DMS153 treated with DMSO at 0.1 percent for 48 hours (cell line): ENCODE results near the gene COX6A1.
A peak's percentile ranks its signal among the peaks of the same experiment; 100 is the strongest.
"Not testable (repeated sequence)": the region's sequence is repeated elsewhere in the genome, so short reads cannot be mapped to it uniquely, and the experiment has no call there.

Experiments used
- DNase-seq: peaks from one replicate; lab custom pipeline; 2025; ENCODE audit not compliant: unreplicated experiment; lab: John Stamatoyannopoulos, UW

Gene COX6A1

GRCh38 chr12:120425797-120426196 lies 12.1 kb upstream of the COX6A1 start:
- DNase-seq, result no peak

- no peak for DNase-seq
These were observed 9.2 kb upstream of the COX6A1 start for GRCh38 chr12:120428597-120429229.

- no peak for DNase-seq
These were observed 8.5 kb upstream of the COX6A1 start for GRCh38 chr12:120429368-120429767.

- DNase-seq, result no peak
These were observed 5.0 kb upstream of the COX6A1 start for GRCh38 chr12:120432772-120433525.

GRCh38 chr12:120438495-120439198 lies 734 bp downstream of the COX6A1 start:
- no peak for DNase-seq

GRCh38 chr12:120439646-120440247 lies 1.8 kb downstream of the COX6A1 start:
- peak; percentile 7 for DNase-seq

- no peak for DNase-seq
These were observed 6.8 kb downstream of the COX6A1 start for GRCh38 chr12:120444676-120445075.

GRCh38 chr12:120445911-120446843 lies 8.3 kb downstream of the COX6A1 start, which contains the start of the genes GATC and TRIAP1:
GATC (plus strand) TSS chr12:120446444; CDS start chr12:120446481, 37 bp downstream.
TRIAP1 (minus strand) TSS chr12:120446384; CDS start chr12:120446372, 12 bp downstream.
- peak; percentile 32 for DNase-seq

GRCh38 chr12:120446844-120447178 lies 8.9 kb downstream of the COX6A1 start:
- not testable (repeated sequence) for DNase-seq

GRCh38 chr12:120447992-120448391 lies 10.1 kb downstream of the COX6A1 start:
- DNase-seq, result no peak

GRCh38 chr12:120452524-120452923 lies 14.6 kb downstream of the COX6A1 start:
- DNase-seq, result not testable (repeated sequence)

- DNase-seq, result no peak
These were observed 15.3 kb downstream of the COX6A1 start for GRCh38 chr12:120453060-120453750.

- no peak for DNase-seq
These were observed 16.1 kb downstream of the COX6A1 start for GRCh38 chr12:120453977-120454376.

GRCh38 chr12:120455302-120455701 lies 17.4 kb downstream of the COX6A1 start:
- DNase-seq, result no peak

- no peak for DNase-seq
These were observed 19.2 kb downstream of the COX6A1 start for GRCh38 chr12:120457133-120457532.

GRCh38 chr12:120460157-120460556 lies 22.2 kb downstream of the COX6A1 start:
- DNase-seq, result no peak

GRCh38 chr12:120462099-120462640 lies 24.3 kb downstream of the COX6A1 start:
- no peak for DNase-seq

GRCh38 chr12:120463712-120464111 lies 25.8 kb downstream of the COX6A1 start:
- DNase-seq, result no peak

GRCh38 chr12:120465756-120466155 lies 27.8 kb downstream of the COX6A1 start:
- DNase-seq, result no peak
